ENCODE results near the gene ASAP2.
A peak's percentile ranks its signal among the peaks of the same experiment; 100 is the strongest.

The ASAP2 gene

DNA sequence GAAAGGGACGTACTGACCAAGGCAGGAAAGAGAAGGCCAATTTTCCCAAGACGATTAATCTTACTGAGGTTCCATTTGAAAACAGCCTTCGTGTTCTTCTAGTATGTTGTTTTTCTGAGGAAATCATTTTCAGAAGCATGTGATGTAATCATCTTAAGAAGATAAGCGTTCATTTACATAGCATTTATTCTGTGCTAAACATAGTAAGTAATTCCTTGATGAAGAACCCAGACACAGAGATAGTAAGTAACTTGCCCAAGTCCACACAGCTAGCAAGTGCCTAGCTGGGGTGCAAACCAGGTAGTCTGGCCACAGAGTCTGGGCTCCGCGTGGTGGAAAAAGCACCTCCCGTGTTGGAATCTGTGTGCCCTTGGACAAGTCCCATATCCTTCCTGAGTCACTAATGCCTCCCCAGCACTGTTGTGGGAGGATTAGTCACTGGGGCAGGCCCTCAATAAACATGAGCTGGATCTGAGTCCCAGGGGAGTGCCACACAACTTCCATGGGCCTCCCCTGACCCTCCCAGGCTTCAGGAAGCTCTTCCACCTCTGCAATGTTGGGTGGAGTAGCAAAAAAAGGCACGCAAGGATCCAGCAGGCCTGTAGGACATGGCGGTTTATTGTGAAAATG lies 26.9 kb upstream of the ASAP2 start:
- Histone ChIP-seq H3K9me3 (ENCODE audit: severe bottlenecking) (no peaks in the 10 kb centered on the region), H3K36me3 (no peaks in the 10 kb centered on the region), H3K4me3 (ENCODE audit: low read depth, low read length) (no peak overlapping the region), H3K27ac (no peak overlapping the region), H3K27me3 (ENCODE audit: insufficient read depth, low read depth, severe bottlenecking) (no peaks in the 10 kb centered on the region)
- TF ChIP-seq, protein P1, sequence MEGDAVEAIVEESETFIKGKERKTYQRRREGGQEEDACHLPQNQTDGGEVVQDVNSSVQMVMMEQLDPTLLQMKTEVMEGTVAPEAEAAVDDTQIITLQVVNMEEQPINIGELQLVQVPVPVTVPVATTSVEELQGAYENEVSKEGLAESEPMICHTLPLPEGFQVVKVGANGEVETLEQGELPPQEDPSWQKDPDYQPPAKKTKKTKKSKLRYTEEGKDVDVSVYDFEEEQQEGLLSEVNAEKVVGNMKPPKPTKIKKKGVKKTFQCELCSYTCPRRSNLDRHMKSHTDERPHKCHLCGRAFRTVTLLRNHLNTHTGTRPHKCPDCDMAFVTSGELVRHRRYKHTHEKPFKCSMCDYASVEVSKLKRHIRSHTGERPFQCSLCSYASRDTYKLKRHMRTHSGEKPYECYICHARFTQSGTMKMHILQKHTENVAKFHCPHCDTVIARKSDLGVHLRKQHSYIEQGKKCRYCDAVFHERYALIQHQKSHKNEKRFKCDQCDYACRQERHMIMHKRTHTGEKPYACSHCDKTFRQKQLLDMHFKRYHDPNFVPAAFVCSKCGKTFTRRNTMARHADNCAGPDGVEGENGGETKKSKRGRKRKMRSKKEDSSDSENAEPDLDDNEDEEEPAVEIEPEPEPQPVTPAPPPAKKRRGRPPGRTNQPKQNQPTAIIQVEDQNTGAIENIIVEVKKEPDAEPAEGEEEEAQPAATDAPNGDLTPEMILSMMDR (IDR thresholded peaks at IDR 0.05; ENCODE audit: low read depth, low read length), result no peak
- DNase-seq, result peak; percentile 30

DNA sequence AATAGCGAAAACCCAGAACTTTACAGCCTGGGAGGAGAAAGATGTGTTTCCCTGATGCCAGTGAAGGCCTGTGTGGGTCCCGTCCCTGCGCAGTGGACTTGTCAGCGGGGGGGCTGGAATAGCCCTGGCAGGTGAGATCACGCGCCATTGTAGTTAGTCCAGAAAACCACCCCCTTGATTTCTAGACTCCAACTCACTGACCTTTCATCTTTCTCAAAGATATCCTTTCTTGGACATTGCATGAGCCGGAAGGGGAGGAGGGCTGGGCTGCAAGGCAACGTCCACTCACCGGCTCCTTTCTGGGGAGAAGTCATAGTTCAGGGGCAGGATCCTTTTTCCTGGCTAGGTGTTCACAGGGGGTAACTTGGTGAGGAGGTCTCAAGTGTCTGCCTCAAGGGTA lies 22.3 kb upstream of the ASAP2 start:
- no peak overlapping the region for H3K4me3 ChIP-seq (ENCODE audit: low read depth, low read length)
- TF ChIP-seq, protein P1 (IDR thresholded peaks at IDR 0.05; ENCODE audit: low read depth, low read length), result no peak
- H3K27ac ChIP-seq, result no peak overlapping the region
- no peaks in the 10 kb centered on the region for H3K9me3 ChIP-seq (ENCODE audit: severe bottlenecking)
- no peaks in the 10 kb centered on the region for H3K27me3 ChIP-seq (ENCODE audit: insufficient read depth, low read depth, severe bottlenecking)
- H3K36me3 ChIP-seq, result no peaks in the 10 kb centered on the region
- DNase-seq, result no peak

DNA sequence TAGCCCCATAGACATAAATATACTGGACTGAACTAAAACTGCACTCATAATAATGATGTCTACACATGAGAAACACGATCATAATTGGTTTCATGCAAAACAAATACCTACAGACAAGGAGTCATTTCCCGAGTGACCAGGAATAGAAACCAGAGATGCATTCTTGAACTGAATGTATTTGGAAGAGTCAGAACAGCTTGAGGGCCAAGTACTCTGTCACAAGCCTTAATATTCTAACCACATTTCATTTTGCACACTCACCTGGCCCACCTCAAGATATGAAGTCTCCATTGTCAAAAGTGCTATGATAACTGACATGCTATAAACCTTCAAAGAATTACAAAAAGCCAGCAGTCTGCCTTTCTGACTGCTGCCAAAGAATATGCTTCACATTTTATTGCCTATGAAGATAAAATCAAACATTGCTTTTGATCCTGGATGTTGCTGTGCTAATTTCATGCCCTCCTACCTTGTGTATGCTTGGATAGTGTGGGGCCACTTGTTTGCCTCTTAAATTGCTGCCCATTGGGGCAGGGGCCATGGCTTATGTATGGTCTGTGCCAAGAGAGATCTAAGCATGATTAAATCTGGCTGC lies 18.9 kb upstream of the ASAP2 start:
- TF ChIP-seq, protein P1 (IDR thresholded peaks at IDR 0.05; ENCODE audit: low read depth, low read length), result no peak
- Histone ChIP-seq H3K4me3 (ENCODE audit: low read depth, low read length) (no peak overlapping the region), H3K36me3 (no peaks in the 10 kb centered on the region), H3K9me3 (ENCODE audit: severe bottlenecking) (no peaks in the 10 kb centered on the region), H3K27me3 (ENCODE audit: insufficient read depth, low read depth, severe bottlenecking) (no peaks in the 10 kb centered on the region), H3K27ac (no peak overlapping the region)
- no peak for DNase-seq

DNA sequence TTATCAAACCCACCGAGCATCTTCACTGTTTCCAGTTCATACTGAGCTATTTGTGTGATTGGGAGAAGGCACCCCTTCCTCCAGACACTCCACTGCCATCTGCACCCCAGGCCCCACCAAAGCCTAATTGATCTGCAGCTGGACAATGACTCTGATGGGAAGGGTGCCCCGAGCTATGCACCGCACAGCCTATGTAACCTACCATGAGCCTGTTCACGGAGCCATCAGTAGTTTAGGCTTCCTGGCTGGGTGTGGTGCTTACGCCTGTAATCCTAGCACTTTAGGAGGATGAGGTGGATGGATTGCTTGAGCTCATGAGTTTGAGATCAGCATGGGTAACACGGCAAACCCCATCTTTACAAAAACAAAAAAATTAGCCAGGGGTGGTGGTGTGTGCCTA lies 17.8 kb upstream of the ASAP2 start:
- H3K27me3 ChIP-seq (ENCODE audit: insufficient read depth, low read depth, severe bottlenecking), result no peaks in the 10 kb centered on the region
- H3K36me3 ChIP-seq, result no peaks in the 10 kb centered on the region
- no peak overlapping the region for H3K4me3 ChIP-seq (ENCODE audit: low read depth, low read length)
- H3K27ac ChIP-seq, result no peak overlapping the region
- TF ChIP-seq, protein P1 (IDR thresholded peaks at IDR 0.05; ENCODE audit: low read depth, low read length), result no peak
- no peaks in the 10 kb centered on the region for H3K9me3 ChIP-seq (ENCODE audit: severe bottlenecking)
- DNase-seq, result no peak

DNA sequence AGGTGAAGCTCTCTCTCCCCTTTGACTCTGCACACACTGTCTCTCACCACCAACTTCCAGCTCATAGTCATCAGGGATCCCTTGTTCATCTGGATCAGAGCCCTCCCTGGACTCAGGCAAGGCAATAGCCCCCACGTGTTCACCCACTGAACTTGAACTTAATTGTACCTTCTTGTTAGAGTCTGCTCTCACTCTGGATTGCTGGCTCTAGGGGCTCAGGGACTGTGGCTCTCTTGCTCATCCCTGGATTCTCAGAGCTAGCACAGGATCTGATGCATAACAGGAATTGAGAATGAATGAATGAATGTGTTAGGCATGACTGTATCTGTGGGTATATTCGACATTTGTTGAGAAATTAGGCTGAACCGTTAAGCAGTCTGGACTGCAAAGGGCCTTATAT lies 16.7 kb upstream of the ASAP2 start:
- no peaks in the 10 kb centered on the region for H3K36me3 ChIP-seq
- no peak for DNase-seq
- TF ChIP-seq, protein P1 (IDR thresholded peaks at IDR 0.05; ENCODE audit: low read depth, low read length), result no peak
- no peak overlapping the region for H3K4me3 ChIP-seq (ENCODE audit: low read depth, low read length)
- no peak overlapping the region for H3K27ac ChIP-seq
- H3K9me3 ChIP-seq (ENCODE audit: severe bottlenecking), result no peaks in the 10 kb centered on the region
- no peaks in the 10 kb centered on the region for H3K27me3 ChIP-seq (ENCODE audit: insufficient read depth, low read depth, severe bottlenecking)

DNA sequence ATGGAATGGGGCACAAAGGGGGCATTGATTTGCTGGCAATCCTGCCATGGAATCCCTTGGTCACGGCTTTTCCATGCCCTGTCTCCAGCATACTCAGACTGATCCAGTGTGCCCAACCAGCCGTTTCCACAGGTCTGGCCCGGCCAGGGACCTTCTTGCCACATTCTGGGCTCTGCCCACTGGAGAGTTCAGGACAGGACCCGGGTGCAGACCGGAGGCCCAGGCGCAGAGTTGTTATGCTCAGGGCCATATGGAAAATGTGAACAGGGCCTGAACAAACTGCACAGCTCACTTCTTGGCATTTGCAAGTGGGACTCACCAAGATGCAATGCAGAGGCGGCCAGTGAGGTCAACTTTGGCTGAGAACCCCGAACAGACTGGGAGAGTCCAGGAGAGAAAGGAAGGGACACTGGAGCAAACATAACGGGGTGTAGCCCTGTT lies 15.6 kb upstream of the ASAP2 start:
- TF ChIP-seq, protein P1 (IDR thresholded peaks at IDR 0.05; ENCODE audit: low read depth, low read length), result no peak
- Histone ChIP-seq H3K4me3 (ENCODE audit: low read depth, low read length) (no peak overlapping the region), H3K27ac (no peak overlapping the region), H3K9me3 (ENCODE audit: severe bottlenecking) (no peaks in the 10 kb centered on the region), H3K27me3 (ENCODE audit: insufficient read depth, low read depth, severe bottlenecking) (no peaks in the 10 kb centered on the region), H3K36me3 (no peaks in the 10 kb centered on the region)
- no peak for DNase-seq
